IMR-90 (cell line): Measurements from ENCODE around the gene KRTAP5-3. TPM values are rescaled to one million over a fixed set of nuclear protein-coding genes. Genes with fewer than 3 reads are reported as not detected.

Experiments used
- ATAC-seq: fragments of 200-7000 bp; cut with Tn5 transposase; 2 replicates; pipeline ENCODE4 v1.9.1; 2020; ENCODE audit warnings: low read depth, mild to moderate bottlenecking, moderate library complexity
- BruUV-seq: library from RNA; stranded (reverse); fragments of 400-500 nt; replicated peaks from 2 replicates; lab custom pipeline; 2021; lab: Mats Ljungman, UMichigan
- CTCF ChIA-PET: fragments of 300-600 bp; formaldehyde crosslinking; extraction: SDS; loops from one replicate; lab custom pipeline; 2021; ENCODE audit warnings: antibody characterized with exemption; lab: Yijun Ruan, JAX
- POLR2A ChIA-PET: fragments of 300-600 bp; sonication (Branson Sonifier 250); formaldehyde crosslinking; loops from one replicate; lab custom pipeline; 2022; ENCODE audit warnings: antibody characterized with exemption; ENCODE audit not compliant: unreplicated experiment; lab: Charles Lee
- DNase-seq: peaks from one replicate; pipeline ENCODE4 v3.0.0; 2013
- H2AFZ ChIP-seq: replicated peaks from 2 replicates; pipeline ENCODE3; 2013; ENCODE audit warnings: low read length, mild to moderate bottlenecking; ENCODE audit not compliant: poor library complexity
- H2AK5ac ChIP-seq: 2 replicates; pipeline ENCODE4 v1.6.1; 2013; ENCODE audit warnings: low read depth, low read length, inconsistent platforms
- H2AK9ac ChIP-seq: replicated peaks from 2 replicates; pipeline ENCODE3; 2013; ENCODE audit warnings: mild to moderate bottlenecking, low read depth, low read length, moderate library complexity; ENCODE audit not compliant: poor library complexity
- H2BK120ac ChIP-seq: 2 replicates; pipeline ENCODE4 v1.6.1; 2013; ENCODE audit warnings: low read depth, low read length, inconsistent platforms
- H2BK15ac ChIP-seq: 3 replicates; pipeline ENCODE4 v1.6.1; 2013; ENCODE audit warnings: low read depth, low read length, inconsistent platforms
- H2BK20ac ChIP-seq: 2 replicates; pipeline ENCODE4 v1.6.1; 2013; ENCODE audit warnings: low read depth, mild to moderate bottlenecking, inconsistent platforms, low read length, moderate library complexity
- H2BK5ac ChIP-seq: 2 replicates; pipeline ENCODE4 v1.6.1; 2013; ENCODE audit warnings: mild to moderate bottlenecking, low read depth, low read length, inconsistent platforms; ENCODE audit not compliant: poor library complexity, severe bottlenecking
- H3K14ac ChIP-seq: replicated peaks from 2 replicates; pipeline ENCODE4 v1.6.1; 2013; ENCODE audit warnings: low read depth, low read length, inconsistent platforms
- H3K18ac ChIP-seq: 2 replicates; pipeline ENCODE4 v1.6.1; 2013; ENCODE audit warnings: low read depth, low read length, control low read depth
- H3K23ac ChIP-seq: 2 replicates; pipeline ENCODE4 v1.6.1; 2013; ENCODE audit warnings: low read depth, low read length, inconsistent platforms
- H3K27ac ChIP-seq: 2 replicates; pipeline ENCODE4 v1.5.1; 2013; ENCODE audit warnings: mild to moderate bottlenecking, control low read depth, low read length; ENCODE audit not compliant: insufficient read depth
- H3K27me3 ChIP-seq: 2 replicates; pipeline ENCODE4 v1.6.1; 2013; ENCODE audit warnings: low read length; ENCODE audit not compliant: control insufficient read depth, insufficient read depth
- H3K36me3 ChIP-seq: 2 replicates; pipeline ENCODE4 v1.6.1; 2013; ENCODE audit warnings: low read length, mixed read lengths; ENCODE audit not compliant: control insufficient read depth, insufficient read depth
- H3K4ac ChIP-seq: 2 replicates; pipeline ENCODE4 v1.6.1; 2013; ENCODE audit warnings: low read depth, low read length, inconsistent platforms
- H3K4me1 ChIP-seq: 2 replicates; pipeline ENCODE4 v1.6.1; 2013; ENCODE audit warnings: low read length, mixed read lengths; ENCODE audit not compliant: control insufficient read depth, insufficient read depth
- H3K4me2 ChIP-seq: 2 replicates; pipeline ENCODE4 v1.6.1; 2013; ENCODE audit warnings: low read depth, mild to moderate bottlenecking, control low read depth, low read length, moderate library complexity
- H3K4me3 ChIP-seq: 2 replicates; pipeline ENCODE4 v1.5.1; 2013; ENCODE audit warnings: low read depth, mild to moderate bottlenecking, control low read depth, low read length, moderate library complexity; ENCODE audit not compliant: insufficient read depth
- H3K56ac ChIP-seq: 2 replicates; pipeline ENCODE4 v1.6.1; 2013; ENCODE audit warnings: low read length, inconsistent platforms; ENCODE audit not compliant: insufficient read depth; ENCODE audit errors: extremely low read depth
- H3K79me1 ChIP-seq, 2 experiments: 2 replicates each; pipeline ENCODE4 v1.6.1; 2013; ENCODE audit warnings: low read length in 2 of 2, inconsistent platforms in 1 of 2, low read depth in 1 of 2
- H3K9ac ChIP-seq: 2 replicates; pipeline ENCODE4 v1.6.1; 2013; ENCODE audit warnings: low read depth, low read length, control low read depth
- H3K9me1 ChIP-seq: 2 replicates; pipeline ENCODE4 v1.6.1; 2013; ENCODE audit warnings: low read length, inconsistent platforms; ENCODE audit not compliant: insufficient read depth
- H3K9me3 ChIP-seq: 2 replicates; pipeline ENCODE4 v1.6.1; 2013; ENCODE audit warnings: low read length; ENCODE audit not compliant: control insufficient read depth, insufficient read depth
- H4K20me1 ChIP-seq: 2 replicates; pipeline ENCODE4 v1.6.1; 2013; ENCODE audit warnings: low read length, inconsistent platforms; ENCODE audit not compliant: insufficient read depth
- H4K5ac ChIP-seq: 2 replicates; pipeline ENCODE4 v1.6.1; 2013; ENCODE audit warnings: mild to moderate bottlenecking, low read depth, low read length, control low read depth
- H4K8ac ChIP-seq, 2 experiments: 2 replicates each; pipeline ENCODE4 v1.6.1; 2013; ENCODE audit warnings: low read depth in 2 of 2, low read length in 2 of 2, control low read depth in 1 of 2, inconsistent platforms in 1 of 2
- H4K91ac ChIP-seq: 2 replicates; pipeline ENCODE4 v1.6.1; 2013; ENCODE audit warnings: low read depth, low read length, inconsistent platforms; ENCODE audit not compliant: insufficient read depth
- BHLHE40 ChIP-seq: fragments of 150-350 bp; IDR thresholded peaks from 2 replicates; pipeline ENCODE4 v1.6.1; 2016; ENCODE audit warnings: mild to moderate bottlenecking, low read depth, low read length
- CHD1 ChIP-seq: IDR thresholded peaks from 2 replicates; pipeline ENCODE4 v1.6.1; 2012; ENCODE audit warnings: low read depth, low read length, improper control_type of control experiment
- FOS ChIP-seq: fragments of 150-350 bp; IDR thresholded peaks from 2 replicates; pipeline ENCODE4 v1.6.1; 2016; ENCODE audit warnings: low read depth, low read length
- MAFK ChIP-seq: IDR thresholded peaks from 2 replicates; pipeline ENCODE4 v1.6.1; 2012; ENCODE audit warnings: low read depth, low read length, improper control_type of control experiment
- MAZ ChIP-seq: IDR thresholded peaks from 2 replicates; pipeline ENCODE4 v1.6.1; 2012; ENCODE audit warnings: low read depth, mild to moderate bottlenecking, low read length, improper control_type of control experiment, moderate library complexity, borderline replicate concordance
- MXI1 ChIP-seq: IDR thresholded peaks from 2 replicates; pipeline ENCODE4 v1.6.1; 2012; ENCODE audit warnings: low read depth, mild to moderate bottlenecking, low read length, moderate library complexity, borderline replicate concordance
- NFE2L2 ChIP-seq: fragments of 150-350 bp; IDR thresholded peaks from 2 replicates; pipeline ENCODE4 v1.6.1; 2016; ENCODE audit warnings: low read depth, mild to moderate bottlenecking, low read length
- RAD21 ChIP-seq: IDR thresholded peaks from 2 replicates; pipeline ENCODE4 v1.6.1; 2012; ENCODE audit warnings: low read length, improper control_type of control experiment
- RCOR1 ChIP-seq: IDR thresholded peaks from 2 replicates; pipeline ENCODE4 v1.6.1; 2012; ENCODE audit warnings: mild to moderate bottlenecking, low read length, improper control_type of control experiment; ENCODE audit not compliant: insufficient replicate concordance
- RFX5 ChIP-seq: IDR thresholded peaks from 2 replicates; pipeline ENCODE4 v1.8.0; 2012; ENCODE audit warnings: low read depth, mild to moderate bottlenecking, low read length, moderate library complexity
- WGBS, 2 experiments: methylation state at CpG; one replicate each; pipeline versions ENCODE4 v1.1.5 to v1.1.7; 2013; ENCODE audit warnings: missing lambda C conversion rate in 2 of 2; ENCODE audit not compliant: insufficient read length in 1 of 2; ENCODE audit errors: extremely low coverage in 2 of 2; 5-methylcytosine and 5-hydroxymethylcytosine counted together
- dilution Hi-C: fragments of 300-500 bp; cut with HindIII; formaldehyde crosslinking; loops from one replicate; pipeline ENCODE4 v1.14.3; 2018; ENCODE audit warnings: low sequenced_read_pairs; ENCODE audit not compliant: unreplicated experiment
- in situ Hi-C: fragments of 300-500 bp; cut with MboI; formaldehyde crosslinking; loops from 3 replicates; pipeline ENCODE4 v1.14.3; 2019; ENCODE audit warnings: low sequenced_read_pairs, inconsistent platforms, mixed read lengths
- intact Hi-C: fragments of 100-400 bp; cut with micrococcal nuclease; formaldehyde crosslinking; loops from 2 replicates; pipeline ENCODE4 v1.10.0; 2022
- polyA plus RNA-seq, 3 experiments: library from polyadenylated mRNA; depleted of rRNA; stranded (reverse); fragments of >200 nt; gene quantifications; 2 replicates each; pipeline ENCODE4 v1.2.3, GENCODE V29; 2012; ENCODE audit warnings: low replicate concordance in 1 of 3
- total RNA-seq: library from RNA; depleted of rRNA; stranded (reverse); fragments of >200 nt; gene quantifications from 2 replicates; pipeline ENCODE4 v1.2.3, GENCODE V29; 2012
- TF ChIP-seq, protein P1 (sequence below): fragments of 150-350 bp; IDR thresholded peaks from 2 replicates; pipeline ENCODE4 v1.6.1; 2017; ENCODE audit warnings: mild to moderate bottlenecking, antibody characterized with exemption, low read length, low read depth
- TF ChIP-seq, protein P2 (sequence below): conservative IDR thresholded peaks from 2 replicates; pipeline ENCODE4 v1.5.1; 2012; ENCODE audit warnings: mild to moderate bottlenecking, low read depth, low read length, improper control_type of control experiment
- TF ChIP-seq, protein P3 (sequence below): fragments of 150-350 bp; IDR thresholded peaks from 2 replicates; pipeline ENCODE4 v1.6.1; 2016; ENCODE audit warnings: low read depth, mild to moderate bottlenecking, low read length, moderate library complexity, borderline replicate concordance

The KRTAP5-3 gene
- total and polyA plus RNA-seq, 2 of the 4 experiments (the other 2 are of a cell fraction), result not detected

DNA sequence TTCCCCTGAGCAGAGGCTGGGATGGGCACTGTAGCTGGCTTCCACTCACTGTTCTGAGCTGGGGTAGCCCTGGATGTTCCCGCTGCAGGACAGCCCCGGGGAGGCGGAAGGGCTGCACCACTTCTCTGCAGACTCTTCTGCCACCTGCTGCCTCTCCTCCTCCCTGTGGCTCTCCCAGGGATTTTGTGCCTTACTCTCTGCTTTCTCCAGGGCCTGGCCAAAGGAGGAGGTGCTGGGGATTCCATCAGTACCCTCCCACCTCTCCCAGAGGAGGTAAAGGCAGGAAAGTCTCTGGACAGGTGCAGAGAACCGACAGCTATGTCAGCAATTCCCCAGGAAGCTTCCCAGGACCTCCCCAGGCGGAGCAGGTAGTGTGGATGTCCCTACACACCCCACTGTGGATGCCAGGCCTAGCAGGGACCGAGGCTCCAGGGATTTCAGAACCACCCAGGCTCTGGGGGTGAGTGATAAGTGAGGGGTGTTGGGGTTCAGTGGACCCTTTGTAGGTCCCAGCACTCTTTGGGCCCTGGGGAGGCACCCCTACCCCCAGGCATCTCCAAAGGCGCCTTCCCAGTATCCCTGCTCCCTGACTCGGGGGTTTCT is 47.5 kb downstream of the KRTAP5-3 start:
- Histone ChIP-seq H3K36me3 (peaks cover 16% of the 10 kb centered on the region), H2BK20ac (no peak overlapping the region), H3K27ac (no peak overlapping the region), H4K5ac (no peak overlapping the region), H3K56ac (no peak overlapping the region), H3K4me3 (no peak overlapping the region), H3K23ac (no peak overlapping the region), H3K9me3 (no peaks in the 10 kb centered on the region), H4K20me1 (peaks cover 35% of the 10 kb centered on the region), H2AK5ac (no peak overlapping the region), H3K27me3 (no peaks in the 10 kb centered on the region), H2BK15ac (no peak overlapping the region), H3K4ac (no peak overlapping the region), H2AFZ (no peak overlapping the region), H3K14ac (no peak overlapping the region), H3K9ac (no peak overlapping the region), H2BK120ac (no peak overlapping the region), H2AK9ac (no peak overlapping the region), H4K8ac (no peak overlapping the region), H4K91ac (no peak overlapping the region), H3K9me1 (peaks cover 23% of the 10 kb centered on the region), H3K4me1 (peaks cover 29% of the 10 kb centered on the region), H3K79me1 (peaks cover 4 to 31% of the 10 kb centered on the region in 2 experiments; a peak in 2 of 4 replicates), H3K18ac (no peak overlapping the region), H2BK5ac (no peak overlapping the region), H3K4me2 (no peak overlapping the region)
- DNase-seq (no peak), ATAC-seq (no peak)
- CTCF ChIA-PET, result no interaction called here
- POLR2A ChIA-PET, result no interaction called here
- no peak for TF ChIP-seq RCOR1
- TF ChIP-seq BHLHE40, result no peak
- TF ChIP-seq RFX5, result no peak
- TF ChIP-seq, protein P1, sequence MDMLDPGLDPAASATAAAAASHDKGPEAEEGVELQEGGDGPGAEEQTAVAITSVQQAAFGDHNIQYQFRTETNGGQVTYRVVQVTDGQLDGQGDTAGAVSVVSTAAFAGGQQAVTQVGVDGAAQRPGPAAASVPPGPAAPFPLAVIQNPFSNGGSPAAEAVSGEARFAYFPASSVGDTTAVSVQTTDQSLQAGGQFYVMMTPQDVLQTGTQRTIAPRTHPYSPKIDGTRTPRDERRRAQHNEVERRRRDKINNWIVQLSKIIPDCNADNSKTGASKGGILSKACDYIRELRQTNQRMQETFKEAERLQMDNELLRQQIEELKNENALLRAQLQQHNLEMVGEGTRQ, result no peak
- TF ChIP-seq RAD21, result no peak
- TF ChIP-seq, protein P2, sequence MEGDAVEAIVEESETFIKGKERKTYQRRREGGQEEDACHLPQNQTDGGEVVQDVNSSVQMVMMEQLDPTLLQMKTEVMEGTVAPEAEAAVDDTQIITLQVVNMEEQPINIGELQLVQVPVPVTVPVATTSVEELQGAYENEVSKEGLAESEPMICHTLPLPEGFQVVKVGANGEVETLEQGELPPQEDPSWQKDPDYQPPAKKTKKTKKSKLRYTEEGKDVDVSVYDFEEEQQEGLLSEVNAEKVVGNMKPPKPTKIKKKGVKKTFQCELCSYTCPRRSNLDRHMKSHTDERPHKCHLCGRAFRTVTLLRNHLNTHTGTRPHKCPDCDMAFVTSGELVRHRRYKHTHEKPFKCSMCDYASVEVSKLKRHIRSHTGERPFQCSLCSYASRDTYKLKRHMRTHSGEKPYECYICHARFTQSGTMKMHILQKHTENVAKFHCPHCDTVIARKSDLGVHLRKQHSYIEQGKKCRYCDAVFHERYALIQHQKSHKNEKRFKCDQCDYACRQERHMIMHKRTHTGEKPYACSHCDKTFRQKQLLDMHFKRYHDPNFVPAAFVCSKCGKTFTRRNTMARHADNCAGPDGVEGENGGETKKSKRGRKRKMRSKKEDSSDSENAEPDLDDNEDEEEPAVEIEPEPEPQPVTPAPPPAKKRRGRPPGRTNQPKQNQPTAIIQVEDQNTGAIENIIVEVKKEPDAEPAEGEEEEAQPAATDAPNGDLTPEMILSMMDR, result no peak
- no peak for TF ChIP-seq MAZ
- no peak for TF ChIP-seq CHD1
- TF ChIP-seq FOS, result no peak
- TF ChIP-seq NFE2L2, result no peak
- TF ChIP-seq, protein P3, sequence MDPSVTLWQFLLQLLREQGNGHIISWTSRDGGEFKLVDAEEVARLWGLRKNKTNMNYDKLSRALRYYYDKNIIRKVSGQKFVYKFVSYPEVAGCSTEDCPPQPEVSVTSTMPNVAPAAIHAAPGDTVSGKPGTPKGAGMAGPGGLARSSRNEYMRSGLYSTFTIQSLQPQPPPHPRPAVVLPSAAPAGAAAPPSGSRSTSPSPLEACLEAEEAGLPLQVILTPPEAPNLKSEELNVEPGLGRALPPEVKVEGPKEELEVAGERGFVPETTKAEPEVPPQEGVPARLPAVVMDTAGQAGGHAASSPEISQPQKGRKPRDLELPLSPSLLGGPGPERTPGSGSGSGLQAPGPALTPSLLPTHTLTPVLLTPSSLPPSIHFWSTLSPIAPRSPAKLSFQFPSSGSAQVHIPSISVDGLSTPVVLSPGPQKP, result no peak
- no peak for TF ChIP-seq MXI1
- TF ChIP-seq MAFK, result no peak
- BruUV-seq, result no TSS peak
- in situ Hi-C loops, result no loop called here
- WGBS, 2 experiments, result 100% methylated on average over 1 of the region's 8 CpGs; no CpG with 5 or more reads in 1 of the 2 experiments
- dilution Hi-C loops, result no loop called here
- intact Hi-C loops, result no loop called here
